HCT116 (cell line): Measurements from ENCODE around the gene PLEKHM3. TPM values are rescaled to one million over a fixed set of nuclear protein-coding genes. Genes with fewer than 3 reads are reported as not detected.

ENCODE experiments used
- ATAC-seq: fragments of 200-7000 bp; cut with Tn5 transposase; 2 replicates; pipeline ENCODE4 v1.9.1; 2020; ENCODE audit warnings: mild to moderate bottlenecking, moderate library complexity
- BruUV-seq: library from RNA; stranded (reverse); fragments of 400-500 nt; replicated peaks from 2 replicates; lab custom pipeline; 2021; lab: Mats Ljungman, UMichigan
- CTCF ChIA-PET: fragments of 300-600 bp; sonication (Branson Sonifier 250); formaldehyde crosslinking; loops from one replicate; lab custom pipeline; 2021; ENCODE audit warnings: antibody characterized with exemption; lab: Charles Lee
- POLR2A ChIA-PET: fragments of 300-600, 350-600 bp; sonication (Branson Sonifier 250); formaldehyde crosslinking; loops from one replicate; lab custom pipeline; 2021; ENCODE audit warnings: antibody characterized with exemption; lab: Charles Lee
- RAD21 ChIA-PET, 2 experiments: fragments of 300-600 bp; sonication (Branson Sonifier 250); formaldehyde crosslinking; loops; one replicate each; lab custom pipeline; 2023; ENCODE audit warnings: low total read pairs in 2 of 2; ENCODE audit not compliant: uncharacterized antibody in 2 of 2, unreplicated experiment in 2 of 2, low non-redundant PET in 1 of 2; lab: Charles Lee
- DNase-seq: peaks from one replicate; pipeline ENCODE4 v3.0.0-alpha.2; 2010; ENCODE audit warnings: low read depth, low spot score
- H2AFZ ChIP-seq: fragments of 200-600 bp; shearing (Covaris generic), sonication (generic); 2 replicates; pipeline ENCODE4 v1.6.1; 2017; ENCODE audit warnings: low read depth, mixed run types, mixed read lengths, antibody characterized with exemption, low read length; ENCODE audit not compliant: poor library complexity, severe bottlenecking
- H3K27ac ChIP-seq: 2 replicates; pipeline ENCODE4 v1.5.1; 2012; ENCODE audit warnings: low read depth, low read length
- H3K27me3 ChIP-seq: fragments of 200-600 bp; sonication (generic); 2 replicates; pipeline ENCODE4 v1.6.1; 2016; ENCODE audit warnings: mixed run types, low read length, mixed read lengths; ENCODE audit not compliant: insufficient read depth
- H3K36me3 ChIP-seq, 2 experiments: fragments of 200-500 bp in 1 of 2; fragments of 200-600 bp in 1 of 2; sonication (Bioruptor generic) in 1 of 2; sonication (generic) in 1 of 2; 2 replicates each; pipeline versions ENCODE4 v1.5.1 to v1.6.1; 2014 to 2016; ENCODE audit warnings: low read length in 2 of 2, inconsistent platforms in 1 of 2, mixed read lengths in 1 of 2, mixed run types in 1 of 2; ENCODE audit not compliant: insufficient read depth in 2 of 2, control insufficient read depth in 1 of 2
- H3K4me1 ChIP-seq, 2 experiments: fragments of 200-600 bp in 1 of 2; sonication (generic) in 1 of 2; 2 replicates each; pipeline versions ENCODE4 v1.5.1 to v1.6.1; 2012 to 2017; ENCODE audit warnings: low read length in 2 of 2, inconsistent platforms in 1 of 2, mild to moderate bottlenecking in 1 of 2, mixed read lengths in 1 of 2, mixed run types in 1 of 2, moderate library complexity in 1 of 2; ENCODE audit not compliant: insufficient read depth in 2 of 2, control insufficient read depth in 1 of 2
- H3K4me2 ChIP-seq: fragments of 200-600 bp; sonication (generic); 2 replicates; pipeline ENCODE4 v1.6.1; 2017; ENCODE audit warnings: mixed run types, low read length, mixed read lengths
- H3K4me3 ChIP-seq, 2 experiments: fragments of 200-600 bp in 1 of 2; sonication (generic) in 1 of 2; replicated peaks in 1 of 2; 2 replicates each; pipeline ENCODE4 v1.5.1; 2011 to 2016; ENCODE audit warnings: low read length in 2 of 2, control low read depth in 1 of 2, low read depth in 1 of 2, mild to moderate bottlenecking in 1 of 2, mixed read lengths in 1 of 2, mixed run types in 1 of 2
- H3K79me2 ChIP-seq: fragments of 200-600 bp; sonication (generic); 2 replicates; pipeline ENCODE4 v1.6.1; 2017; ENCODE audit warnings: mild to moderate bottlenecking, mixed run types, low read length, moderate library complexity, mixed read lengths; ENCODE audit not compliant: insufficient read depth
- H3K9ac ChIP-seq: fragments of 200-600 bp; sonication (generic); 2 replicates; pipeline ENCODE4 v1.6.1; 2016; ENCODE audit warnings: low read length, mixed read lengths
- H3K9me2 ChIP-seq: fragments of 200-600 bp; sonication (generic), shearing (Covaris generic); 2 replicates; pipeline ENCODE4 v1.6.1; 2017; ENCODE audit warnings: mixed run types, mild to moderate bottlenecking, moderate library complexity; ENCODE audit not compliant: insufficient read depth
- H3K9me3 ChIP-seq, 2 experiments: fragments of 200-500 bp in 1 of 2; fragments of 200-600 bp in 1 of 2; sonication (Bioruptor generic) in 1 of 2; sonication (generic) in 1 of 2; 2 replicates each; pipeline ENCODE4 v1.6.1; 2014 to 2017; ENCODE audit warnings: low read length in 2 of 2, mixed read lengths in 2 of 2, inconsistent platforms in 1 of 2, low read depth in 1 of 2, mild to moderate bottlenecking in 1 of 2, mixed run types in 1 of 2, moderate library complexity in 1 of 2; ENCODE audit not compliant: control insufficient read depth in 1 of 2, insufficient read depth in 1 of 2
- H4K20me1 ChIP-seq: fragments of 200-600 bp; sonication (generic), shearing (Covaris generic); 2 replicates; pipeline ENCODE4 v1.6.1; 2017; ENCODE audit warnings: mixed run types, mild to moderate bottlenecking, moderate library complexity; ENCODE audit not compliant: insufficient read depth
- ATF3 ChIP-seq: IDR thresholded peaks from 2 replicates; pipeline ENCODE4 v1.6.1; 2012
- CBX3 ChIP-seq: IDR thresholded peaks from 2 replicates; pipeline ENCODE4 v1.6.1; 2012; ENCODE audit warnings: low read depth
- ELF1 ChIP-seq: IDR thresholded peaks from 2 replicates; pipeline ENCODE4 v1.6.1; 2012; ENCODE audit warnings: low read depth, borderline replicate concordance
- EZH2 ChIP-seq: fragments of 200-600 bp; sonication (generic); IDR thresholded peaks from 2 replicates; pipeline ENCODE4 v1.6.1; 2017; ENCODE audit warnings: antibody characterized with exemption, mixed run types
- EZH2phosphoT487 ChIP-seq: fragments of 200-600 bp; IDR thresholded peaks from 2 replicates; pipeline ENCODE4 v1.6.1; 2018; ENCODE audit warnings: antibody characterized with exemption, borderline replicate concordance
- FOSL1 ChIP-seq: IDR thresholded peaks from 2 replicates; pipeline ENCODE4 v1.6.1; 2012; ENCODE audit warnings: low read depth
- JUND ChIP-seq: IDR thresholded peaks from 2 replicates; pipeline ENCODE4 v1.6.1; 2012
- MAX ChIP-seq: IDR thresholded peaks from 2 replicates; pipeline ENCODE4 v1.6.1; 2012
- POLR2A ChIP-seq: IDR thresholded peaks from 2 replicates; pipeline ENCODE4 v1.7.0; 2011; ENCODE audit warnings: borderline replicate concordance; ENCODE audit not compliant: insufficient read depth, insufficient read length; ENCODE audit errors: extremely low read depth
- POLR2AphosphoS5 ChIP-seq: IDR thresholded peaks from 2 replicates; pipeline ENCODE4 v1.6.1; 2011; ENCODE audit warnings: mild to moderate bottlenecking, low read depth, low read length, moderate library complexity
- RAD21 ChIP-seq: IDR thresholded peaks from 2 replicates; pipeline ENCODE4 v1.6.1; 2012; ENCODE audit warnings: low read depth, mild to moderate bottlenecking
- SIN3A ChIP-seq: IDR thresholded peaks from 2 replicates; pipeline ENCODE4 v1.6.1; 2012; ENCODE audit warnings: low read depth
- SP1 ChIP-seq: IDR thresholded peaks from 2 replicates; pipeline ENCODE4 v1.6.1; 2012; ENCODE audit warnings: low read depth
- SRF ChIP-seq: IDR thresholded peaks from 2 replicates; pipeline ENCODE4 v1.6.1; 2012; ENCODE audit warnings: low read depth
- YY1 ChIP-seq: IDR thresholded peaks from 2 replicates; pipeline ENCODE4 v1.6.1; 2011; ENCODE audit warnings: low read length, low read depth, moderate library complexity, mild to moderate bottlenecking; ENCODE audit not compliant: insufficient replicate concordance; ENCODE audit errors: extremely low read depth
- ZNF274 ChIP-seq: fragments of 200-500 bp; sonication (Bioruptor generic); IDR thresholded peaks from 2 replicates; pipeline ENCODE4 v1.6.1; 2014; ENCODE audit warnings: mild to moderate bottlenecking, low read depth, low read length, inconsistent platforms
- intact Hi-C: fragments of 100-400 bp; cut with micrococcal nuclease; formaldehyde crosslinking; loops from 2 replicates; pipeline ENCODE4 v1.10.0; 2022
- total RNA-seq: library from RNA; stranded (reverse); gene quantifications from one replicate; pipeline ENCODE4 v1.2.1, GENCODE V29; 2021; ENCODE audit not compliant: unreplicated experiment
- TF ChIP-seq, protein P1 (sequence below): IDR thresholded peaks from 2 replicates; pipeline ENCODE4 v1.6.1; 2012; ENCODE audit warnings: low read depth

Gene PLEKHM3
- total RNA-seq, 1 experiment from 2014 or later = 6.3 TPM

GRCh38 chr2:207914716-207915115, 110.6 kb downstream of the PLEKHM3 start:
- H3K9me2 ChIP-seq = no peaks in the 10 kb centered on the region
- H3K36me3 ChIP-seq = no peaks in the 10 kb centered on the region
- no peaks in the 10 kb centered on the region for H3K79me2 ChIP-seq
- ChIA-PET CTCF (no interaction called here), POLR2A (no interaction called here), RAD21 (no interaction called here)
- no peak overlapping the region for H3K9ac ChIP-seq
- ATAC-seq = no peak
- H3K4me3 ChIP-seq = no peak overlapping the region
- DNase-seq = no peak
- no peak overlapping the region for H2AFZ ChIP-seq
- H3K4me1 ChIP-seq = no peaks in the 10 kb centered on the region
- no TSS peak for BruUV-seq
- no peaks in the 10 kb centered on the region for H4K20me1 ChIP-seq
- intact Hi-C loops = no loop called here
- TF ChIP-seq POLR2AphosphoS5 = no peak
- TF ChIP-seq CBX3 = no peak
- TF ChIP-seq, protein P1, sequence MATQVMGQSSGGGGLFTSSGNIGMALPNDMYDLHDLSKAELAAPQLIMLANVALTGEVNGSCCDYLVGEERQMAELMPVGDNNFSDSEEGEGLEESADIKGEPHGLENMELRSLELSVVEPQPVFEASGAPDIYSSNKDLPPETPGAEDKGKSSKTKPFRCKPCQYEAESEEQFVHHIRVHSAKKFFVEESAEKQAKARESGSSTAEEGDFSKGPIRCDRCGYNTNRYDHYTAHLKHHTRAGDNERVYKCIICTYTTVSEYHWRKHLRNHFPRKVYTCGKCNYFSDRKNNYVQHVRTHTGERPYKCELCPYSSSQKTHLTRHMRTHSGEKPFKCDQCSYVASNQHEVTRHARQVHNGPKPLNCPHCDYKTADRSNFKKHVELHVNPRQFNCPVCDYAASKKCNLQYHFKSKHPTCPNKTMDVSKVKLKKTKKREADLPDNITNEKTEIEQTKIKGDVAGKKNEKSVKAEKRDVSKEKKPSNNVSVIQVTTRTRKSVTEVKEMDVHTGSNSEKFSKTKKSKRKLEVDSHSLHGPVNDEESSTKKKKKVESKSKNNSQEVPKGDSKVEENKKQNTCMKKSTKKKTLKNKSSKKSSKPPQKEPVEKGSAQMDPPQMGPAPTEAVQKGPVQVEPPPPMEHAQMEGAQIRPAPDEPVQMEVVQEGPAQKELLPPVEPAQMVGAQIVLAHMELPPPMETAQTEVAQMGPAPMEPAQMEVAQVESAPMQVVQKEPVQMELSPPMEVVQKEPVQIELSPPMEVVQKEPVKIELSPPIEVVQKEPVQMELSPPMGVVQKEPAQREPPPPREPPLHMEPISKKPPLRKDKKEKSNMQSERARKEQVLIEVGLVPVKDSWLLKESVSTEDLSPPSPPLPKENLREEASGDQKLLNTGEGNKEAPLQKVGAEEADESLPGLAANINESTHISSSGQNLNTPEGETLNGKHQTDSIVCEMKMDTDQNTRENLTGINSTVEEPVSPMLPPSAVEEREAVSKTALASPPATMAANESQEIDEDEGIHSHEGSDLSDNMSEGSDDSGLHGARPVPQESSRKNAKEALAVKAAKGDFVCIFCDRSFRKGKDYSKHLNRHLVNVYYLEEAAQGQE = no peak
- TF ChIP-seq SIN3A = no peak
- no peak overlapping the region for H3K27ac ChIP-seq
- no peaks in the 10 kb centered on the region for H3K27me3 ChIP-seq
- H3K9me3 ChIP-seq = no peaks in the 10 kb centered on the region
- no peak overlapping the region for H3K4me2 ChIP-seq

- H3K4me2 ChIP-seq = no peak overlapping the region
- no TSS peak for BruUV-seq
- no peaks in the 10 kb centered on the region for H3K27me3 ChIP-seq
- POLR2A ChIA-PET = no interaction called here
- no peak overlapping the region for H3K9ac ChIP-seq
- H3K79me2 ChIP-seq = no peaks in the 10 kb centered on the region
- H3K9me2 ChIP-seq = no peaks in the 10 kb centered on the region
- CTCF ChIA-PET = no interaction called here
- intact Hi-C loops = no loop called here
- DNase-seq (no peak), ATAC-seq (no peak)
- RAD21 ChIA-PET = no interaction called here
- H2AFZ ChIP-seq = no peak overlapping the region
- H3K4me1 ChIP-seq = no peaks in the 10 kb centered on the region
- no peak overlapping the region for H3K27ac ChIP-seq
- H3K36me3 ChIP-seq = no peaks in the 10 kb centered on the region
- no peak overlapping the region for H3K4me3 ChIP-seq
- no peaks in the 10 kb centered on the region for H3K9me3 ChIP-seq
- H4K20me1 ChIP-seq = no peaks in the 10 kb centered on the region
- TF ChIP-seq SP1 (no peak), EZH2 (no peak), JUND (no peak), ATF3 (no peak), YY1 (no peak), FOSL1 (no peak), ZNF274 (no peak), ELF1 (no peak), RAD21 (no peak), SIN3A (no peak), CBX3 (no peak), EZH2phosphoT487 (no peak), MAX (no peak), POLR2A (no peak), SRF (no peak)
These were observed 111.5 kb downstream of the PLEKHM3 start for GRCh38 chr2:207913772-207914358.
